Measurements from ENCODE around the gene EFHC1.

DNA sequence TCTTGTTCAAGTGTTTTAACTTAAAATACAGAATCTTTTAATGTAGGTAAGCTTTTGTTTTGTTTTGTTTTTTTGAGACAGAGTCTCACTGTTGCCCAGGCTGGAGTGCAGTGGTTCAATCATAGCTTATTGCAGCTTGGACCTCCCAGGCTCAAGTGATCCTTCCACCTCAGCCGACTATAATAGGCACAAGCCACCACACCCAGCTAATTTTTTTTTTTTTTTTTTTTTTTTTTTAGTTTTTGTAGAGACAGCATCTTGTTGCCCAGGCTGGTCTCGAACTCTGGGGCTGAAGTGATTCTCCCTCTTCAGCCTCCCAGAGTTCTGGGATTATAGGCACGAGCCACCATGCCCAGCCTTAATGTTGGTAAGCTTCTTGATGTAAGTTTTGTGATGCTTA, 3.3 kb downstream of the EFHC1 start:
- TF ChIP-seq EZH2 (IDR thresholded peaks at IDR 0.05): no peak
- no peak for TF ChIP-seq JUND (IDR thresholded peaks at IDR 0.05)
- TF ChIP-seq, protein P1, sequence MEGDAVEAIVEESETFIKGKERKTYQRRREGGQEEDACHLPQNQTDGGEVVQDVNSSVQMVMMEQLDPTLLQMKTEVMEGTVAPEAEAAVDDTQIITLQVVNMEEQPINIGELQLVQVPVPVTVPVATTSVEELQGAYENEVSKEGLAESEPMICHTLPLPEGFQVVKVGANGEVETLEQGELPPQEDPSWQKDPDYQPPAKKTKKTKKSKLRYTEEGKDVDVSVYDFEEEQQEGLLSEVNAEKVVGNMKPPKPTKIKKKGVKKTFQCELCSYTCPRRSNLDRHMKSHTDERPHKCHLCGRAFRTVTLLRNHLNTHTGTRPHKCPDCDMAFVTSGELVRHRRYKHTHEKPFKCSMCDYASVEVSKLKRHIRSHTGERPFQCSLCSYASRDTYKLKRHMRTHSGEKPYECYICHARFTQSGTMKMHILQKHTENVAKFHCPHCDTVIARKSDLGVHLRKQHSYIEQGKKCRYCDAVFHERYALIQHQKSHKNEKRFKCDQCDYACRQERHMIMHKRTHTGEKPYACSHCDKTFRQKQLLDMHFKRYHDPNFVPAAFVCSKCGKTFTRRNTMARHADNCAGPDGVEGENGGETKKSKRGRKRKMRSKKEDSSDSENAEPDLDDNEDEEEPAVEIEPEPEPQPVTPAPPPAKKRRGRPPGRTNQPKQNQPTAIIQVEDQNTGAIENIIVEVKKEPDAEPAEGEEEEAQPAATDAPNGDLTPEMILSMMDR (IDR thresholded peaks at IDR 0.05 in 2 of 3, conservative IDR thresholded peaks at IDR 0.05 in 1 of 3; ENCODE audit: borderline replicate concordance in 1 of 3, insufficient read depth in 1 of 3, low read depth in 2 of 3, low read length in 2 of 3): no peak
- no peak for TF ChIP-seq POLR2AphosphoS5 (IDR thresholded peaks at IDR 0.05; ENCODE audit: low read depth, low read length)
- no peak for TF ChIP-seq YY1 (IDR thresholded peaks at IDR 0.05; ENCODE audit: extremely low read depth, insufficient replicate concordance, low read depth, low read length)
- TF ChIP-seq, protein P2, sequence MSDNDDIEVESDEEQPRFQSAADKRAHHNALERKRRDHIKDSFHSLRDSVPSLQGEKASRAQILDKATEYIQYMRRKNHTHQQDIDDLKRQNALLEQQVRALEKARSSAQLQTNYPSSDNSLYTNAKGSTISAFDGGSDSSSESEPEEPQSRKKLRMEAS (IDR thresholded peaks at IDR 0.05): no peak; the same call in 1 of the 2 replicates
- no peak for TF ChIP-seq TCF7L2 (IDR thresholded peaks at IDR 0.05; ENCODE audit: borderline replicate concordance, extremely low read depth, insufficient read depth, insufficient read length)
- TF ChIP-seq POLR2A (IDR thresholded peaks at IDR 0.05; ENCODE audit: borderline replicate concordance, extremely low read depth, insufficient read depth, insufficient read length): no peak
- TF ChIP-seq EGR1 (IDR thresholded peaks at IDR 0.05; ENCODE audit: low read depth): no peak
- no peak for TF ChIP-seq ZNF274 (IDR thresholded peaks at IDR 0.05; ENCODE audit: low read depth, low read length)
- TF ChIP-seq, protein P3, sequence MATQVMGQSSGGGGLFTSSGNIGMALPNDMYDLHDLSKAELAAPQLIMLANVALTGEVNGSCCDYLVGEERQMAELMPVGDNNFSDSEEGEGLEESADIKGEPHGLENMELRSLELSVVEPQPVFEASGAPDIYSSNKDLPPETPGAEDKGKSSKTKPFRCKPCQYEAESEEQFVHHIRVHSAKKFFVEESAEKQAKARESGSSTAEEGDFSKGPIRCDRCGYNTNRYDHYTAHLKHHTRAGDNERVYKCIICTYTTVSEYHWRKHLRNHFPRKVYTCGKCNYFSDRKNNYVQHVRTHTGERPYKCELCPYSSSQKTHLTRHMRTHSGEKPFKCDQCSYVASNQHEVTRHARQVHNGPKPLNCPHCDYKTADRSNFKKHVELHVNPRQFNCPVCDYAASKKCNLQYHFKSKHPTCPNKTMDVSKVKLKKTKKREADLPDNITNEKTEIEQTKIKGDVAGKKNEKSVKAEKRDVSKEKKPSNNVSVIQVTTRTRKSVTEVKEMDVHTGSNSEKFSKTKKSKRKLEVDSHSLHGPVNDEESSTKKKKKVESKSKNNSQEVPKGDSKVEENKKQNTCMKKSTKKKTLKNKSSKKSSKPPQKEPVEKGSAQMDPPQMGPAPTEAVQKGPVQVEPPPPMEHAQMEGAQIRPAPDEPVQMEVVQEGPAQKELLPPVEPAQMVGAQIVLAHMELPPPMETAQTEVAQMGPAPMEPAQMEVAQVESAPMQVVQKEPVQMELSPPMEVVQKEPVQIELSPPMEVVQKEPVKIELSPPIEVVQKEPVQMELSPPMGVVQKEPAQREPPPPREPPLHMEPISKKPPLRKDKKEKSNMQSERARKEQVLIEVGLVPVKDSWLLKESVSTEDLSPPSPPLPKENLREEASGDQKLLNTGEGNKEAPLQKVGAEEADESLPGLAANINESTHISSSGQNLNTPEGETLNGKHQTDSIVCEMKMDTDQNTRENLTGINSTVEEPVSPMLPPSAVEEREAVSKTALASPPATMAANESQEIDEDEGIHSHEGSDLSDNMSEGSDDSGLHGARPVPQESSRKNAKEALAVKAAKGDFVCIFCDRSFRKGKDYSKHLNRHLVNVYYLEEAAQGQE (IDR thresholded peaks at IDR 0.05; ENCODE audit: low read depth): no peak
- TF ChIP-seq SIN3A (IDR thresholded peaks at IDR 0.05; ENCODE audit: low read depth): no peak

All from HCT116 (cell line).